Esophagus mucosa (tissue), 1 donor: ENCODE results near the gene GLOD5. TPM values are rescaled to one million over a fixed set of nuclear protein-coding genes. Genes with fewer than 3 reads are reported as not detected.

Experiments
- ATAC-seq: fragments of 200-7000 bp; cut with Tn5 transposase; one replicate; pipeline ENCODE4 v1.9.1; 2020
- total RNA-seq: library from RNA; stranded (reverse); gene quantifications from one replicate; pipeline ENCODE4 v1.2.4, GENCODE V29; 2023
- donor health status: DM: yes; HTN: yes; CAD: no.

The GLOD5 gene
- total RNA-seq, 1 donor from 2014 or later = 0.52 TPM

GRCh38 chrX:48754238-48754637 is 7.3 kb upstream of the GLOD5 start:
- no peak for ATAC-seq

GRCh38 chrX:48769230-48769629 is 7.7 kb downstream of the GLOD5 start:
- ATAC-seq = no peak

- no peak for ATAC-seq
These were observed 8.7 kb downstream of the GLOD5 start for GRCh38 chrX:48770296-48770695.

GRCh38 chrX:48772602-48773001 is 11.1 kb downstream of the GLOD5 start:
- no peak for ATAC-seq

GRCh38 chrX:48776818-48777439 is 15.4 kb downstream of the GLOD5 start:
- ATAC-seq = no peak

GRCh38 chrX:48779399-48779798 is 17.9 kb downstream of the GLOD5 start:
- no peak for ATAC-seq

GRCh38 chrX:48781705-48782104 is 20.2 kb downstream of the GLOD5 start:
- no peak for ATAC-seq

GRCh38 chrX:48782216-48782615 is 20.7 kb downstream of the GLOD5 start:
- no peak for ATAC-seq

GRCh38 chrX:48782795-48783194 is 21.2 kb downstream of the GLOD5 start:
- ATAC-seq = no peak

GRCh38 chrX:48784726-48785125 is 23.2 kb downstream of the GLOD5 start:
- no peak for ATAC-seq

- no peak for ATAC-seq
These were observed 23.6 kb downstream of the GLOD5 start for GRCh38 chrX:48785186-48785539.

- ATAC-seq = no peak
These were observed 24.1 kb downstream of the GLOD5 start for GRCh38 chrX:48785540-48786214.

GRCh38 chrX:48786341-48786800 is 24.8 kb downstream of the GLOD5 start, which contains the start of gene GATA1:
GATA1 (plus strand) TSS chrX:48786590; CDS start chrX:48791110, 4,520 bp downstream.
- no peak for ATAC-seq

- ATAC-seq = no peak
These were observed 25.4 kb downstream of the GLOD5 start for GRCh38 chrX:48786825-48787504.

- ATAC-seq = no peak
These were observed 26.2 kb downstream of the GLOD5 start for GRCh38 chrX:48787505-48788443.

GRCh38 chrX:48789366-48790220 is 28.0 kb downstream of the GLOD5 start:
- ATAC-seq = no peak

- ATAC-seq = no peak
These were observed 28.9 kb downstream of the GLOD5 start for GRCh38 chrX:48790477-48790876.

GRCh38 chrX:48791063-48791820 is 29.7 kb downstream of the GLOD5 start:
- ATAC-seq = no peak

- no peak for ATAC-seq
These were observed 30.7 kb downstream of the GLOD5 start for GRCh38 chrX:48792219-48792618.

- peak; percentile 14 for ATAC-seq
These were observed 32.4 kb downstream of the GLOD5 start for GRCh38 chrX:48793935-48794334.
